PFSK-1 (cell line): ENCODE data around the gene PPFIBP1.

Source experiments
- POLR2AphosphoS5 ChIP-seq: IDR thresholded peaks from 2 replicates; pipeline ENCODE4 v1.6.1; 2012; ENCODE audit warnings: low read depth, mild to moderate bottlenecking, control low read depth, low read length, moderate library complexity
- TAF1 ChIP-seq: IDR thresholded peaks from 2 replicates; pipeline ENCODE4 v1.6.1; 2012; ENCODE audit warnings: low read length, control low read depth, borderline replicate concordance; ENCODE audit not compliant: insufficient read depth

DNA sequence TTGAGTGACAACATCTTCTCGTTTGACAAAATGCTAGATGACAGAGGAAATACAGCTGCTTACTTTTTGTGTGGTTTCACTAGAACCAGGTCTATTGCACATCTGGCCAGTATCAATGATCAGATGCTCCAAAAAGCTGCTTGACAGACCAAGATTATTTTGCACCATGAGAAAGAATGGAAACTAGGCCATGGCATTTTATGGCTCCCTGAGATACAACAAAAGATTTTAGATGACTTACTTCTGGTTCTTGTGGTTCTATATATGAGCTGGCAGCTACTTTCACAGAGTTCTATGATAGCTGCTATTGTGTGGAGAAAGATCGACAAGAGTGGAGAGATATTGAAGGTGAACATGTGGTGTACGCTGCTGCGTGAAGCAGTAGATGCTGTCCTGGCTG, 25.9 kb upstream of the PPFIBP1 start:
- TF ChIP-seq POLR2AphosphoS5 (no peak), TAF1 (no peak)
